ENCODE data around the gene C2orf76. TPM values are rescaled to one million over a fixed set of nuclear protein-coding genes. Genes with fewer than 3 reads are reported as not detected.
A peak's percentile ranks its signal among the peaks of the same experiment; 100 is the strongest.

C2orf76 gene
- total RNA-seq, 1 experiment from 2014 or later, result 10.2 TPM

- CTCF ChIA-PET, result interaction anchor here (0.6 kb wide), 2 partner anchors 14 to 388 kb away, joined by 3 read pairs; no protein-coding TSS in a partner anchor
- ATAC-seq (peak; percentile 18), DNase-seq (peak; percentile 51)
- Histone ChIP-seq H4K20me1 (ENCODE audit: low read length) (no peaks in the 10 kb centered on the region), H3K4me3 (ENCODE audit: low read length) (peak overlapping the region; percentile 33; the same call in 1 of the 2 replicates), H3K9me2 (replicated peaks; ENCODE audit: low read length) (no peaks in the 10 kb centered on the region), H3K4me2 (ENCODE audit: low read length) (peak overlapping the region; percentile 76), H3F3A (ENCODE audit: low read length, unreplicated experiment) (peaks cover 3% of the 10 kb centered on the region), H3K4me1 (ENCODE audit: insufficient read depth, low read length) (peaks cover 51% of the 10 kb centered on the region), H3K27me3 (ENCODE audit: low read length) (no peaks in the 10 kb centered on the region), H2AFZ (ENCODE audit: low read length) (no peak overlapping the region), H3K9me3 (ENCODE audit: low read length) (no peaks in the 10 kb centered on the region), H3K79me2 (ENCODE audit: low read length) (peaks cover 13% of the 10 kb centered on the region; the same call in 1 of the 2 replicates), H3K27ac (ENCODE audit: low read length) (peak overlapping the region; percentile 97), H3K36me3 (ENCODE audit: low read depth, low read length) (peaks cover 13% of the 10 kb centered on the region; the same call in 1 of the 2 replicates), H3K9ac (ENCODE audit: low read length) (peak overlapping the region; percentile 72)
- intact Hi-C loops (cut with micrococcal nuclease), result no loop called here
- POLR2A ChIA-PET (ENCODE audit: unreplicated experiment), result interaction anchor here (0.6 kb wide), 1 partner anchor 41 kb away, joined by 5 read pairs; no protein-coding TSS in a partner anchor
- no TSS peak for BruUV-seq (replicated peaks)
- no peak for TF ChIP-seq EZH2phosphoT487 (IDR thresholded peaks at IDR 0.05; ENCODE audit: borderline replicate concordance, low read length)
- TF ChIP-seq CTCF (conservative IDR thresholded peaks at IDR 0.05; ENCODE audit: low read depth, low read length), result no peak
- no peak for TF ChIP-seq EZH2 (IDR thresholded peaks at IDR 0.05; ENCODE audit: low read length, unreplicated experiment)
These were observed 113.4 kb downstream of the C2orf76 start for GRCh38 chr2:119253114-119253702.

Other genes with a start within 250 kb of the C2orf76 start
- not detected in 2 replicates for gene C1QL2, start 208.1 kb downstream of the C2orf76 start, total RNA-seq (2014; rRNA removed)
- gene STEAP3, start 143.0 kb downstream of the C2orf76 start, total RNA-seq (2014; rRNA removed), result 24.6 and 27.3 TPM in 2 replicates
- 197 and 273 TPM in 2 replicates for gene DBI, start 143 bp upstream of the C2orf76 start, total RNA-seq (2014; rRNA removed)
- 0.26 and 0.40 TPM in 2 replicates for gene TMEM37, start 65.0 kb upstream of the C2orf76 start, total RNA-seq (2014; rRNA removed)
- not detected in 2 replicates for gene SCTR, start 157.6 kb upstream of the C2orf76 start, total RNA-seq (2014; rRNA removed)
- gene CFAP221, start 177.6 kb upstream of the C2orf76 start, total RNA-seq (2014; rRNA removed), result not detected in 2 replicates

All from PC-3 (cell line).